Measurements from ENCODE around the gene CSN2. TPM values are rescaled to one million over a fixed set of nuclear protein-coding genes. Genes with fewer than 3 reads are reported as not detected.

CSN2 gene
- total RNA-seq, 2 experiments from 2014 or later = not detected

DNA sequence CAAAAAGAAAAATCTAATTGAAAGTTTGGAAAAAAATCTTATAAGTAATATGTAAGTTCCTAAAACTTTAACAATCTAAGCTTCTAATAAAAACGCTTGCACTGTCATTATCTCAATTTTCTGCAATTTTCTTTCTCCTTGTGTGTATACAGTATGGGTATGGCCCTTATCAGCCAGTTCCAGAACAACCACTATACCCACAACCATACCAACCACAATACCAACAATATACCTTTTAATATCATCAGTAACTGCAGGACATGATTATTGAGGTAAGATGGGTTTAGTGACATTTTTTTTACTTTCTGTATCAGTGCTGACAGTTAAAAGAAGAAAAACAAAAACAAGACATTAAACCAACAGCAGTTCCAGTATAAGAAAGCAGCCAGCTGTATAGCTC lies 35.2 kb upstream of the CSN2 start:
- Histone ChIP-seq H3K36me3 (ENCODE audit: insufficient read depth, low read length) (no peaks in the 10 kb centered on the region), H3K27ac (ENCODE audit: low read depth in 1 of 2, low read length in 2 of 2) (no peak overlapping the region), H3K4me1 (ENCODE audit: insufficient read depth, low read length) (no peaks in the 10 kb centered on the region), H3K4me3 (ENCODE audit: low read length) (no peak overlapping the region), H3K9me3 (ENCODE audit: control insufficient read depth in 1 of 2, insufficient read depth in 1 of 2, low read length in 2 of 2) (no peaks in the 10 kb centered on the region), H3K27me3 (ENCODE audit: control insufficient read depth in 1 of 2, insufficient read depth in 2 of 2, low read length in 2 of 2) (no peaks in the 10 kb centered on the region)
- TF ChIP-seq, protein P1, sequence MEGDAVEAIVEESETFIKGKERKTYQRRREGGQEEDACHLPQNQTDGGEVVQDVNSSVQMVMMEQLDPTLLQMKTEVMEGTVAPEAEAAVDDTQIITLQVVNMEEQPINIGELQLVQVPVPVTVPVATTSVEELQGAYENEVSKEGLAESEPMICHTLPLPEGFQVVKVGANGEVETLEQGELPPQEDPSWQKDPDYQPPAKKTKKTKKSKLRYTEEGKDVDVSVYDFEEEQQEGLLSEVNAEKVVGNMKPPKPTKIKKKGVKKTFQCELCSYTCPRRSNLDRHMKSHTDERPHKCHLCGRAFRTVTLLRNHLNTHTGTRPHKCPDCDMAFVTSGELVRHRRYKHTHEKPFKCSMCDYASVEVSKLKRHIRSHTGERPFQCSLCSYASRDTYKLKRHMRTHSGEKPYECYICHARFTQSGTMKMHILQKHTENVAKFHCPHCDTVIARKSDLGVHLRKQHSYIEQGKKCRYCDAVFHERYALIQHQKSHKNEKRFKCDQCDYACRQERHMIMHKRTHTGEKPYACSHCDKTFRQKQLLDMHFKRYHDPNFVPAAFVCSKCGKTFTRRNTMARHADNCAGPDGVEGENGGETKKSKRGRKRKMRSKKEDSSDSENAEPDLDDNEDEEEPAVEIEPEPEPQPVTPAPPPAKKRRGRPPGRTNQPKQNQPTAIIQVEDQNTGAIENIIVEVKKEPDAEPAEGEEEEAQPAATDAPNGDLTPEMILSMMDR (IDR thresholded peaks at IDR 0.05) = no peak
- Mint-ChIP-seq H3K4me3 (no peak overlapping the region), H3K9me3 (no peaks in the 10 kb centered on the region), H3K36me3 (ENCODE audit: low read depth) (no peaks in the 10 kb centered on the region), H3K27me3 (no peaks in the 10 kb centered on the region), H3K4me1 (ENCODE audit: low read depth) (no peaks in the 10 kb centered on the region), H3K27ac (no peak overlapping the region)
- ChIA-PET CTCF (interaction anchor here (1.4 kb wide), 1 partner anchor 12 kb away, joined by 3 read pairs; no protein-coding TSS in a partner anchor), POLR2A (no interaction called here)
- ATAC-seq (ENCODE audit: poor library complexity) (no peak), DNase-seq (no peak)
- intact Hi-C loops (cut with DNase I, micrococcal nuclease) = no loop called here

GRCh38 chr4:69999420-69999819 lies 33.9 kb upstream of the CSN2 start:
- H3K27me3 ChIP-seq (ENCODE audit: control insufficient read depth in 1 of 2, insufficient read depth in 2 of 2, low read length in 2 of 2) = no peaks in the 10 kb centered on the region
- DNase-seq (no peak), ATAC-seq (ENCODE audit: poor library complexity) (no peak)
- Mint-ChIP-seq H3K9me3 (no peaks in the 10 kb centered on the region), H3K27ac (no peak overlapping the region), H3K4me1 (ENCODE audit: low read depth) (no peaks in the 10 kb centered on the region), H3K4me3 (no peak overlapping the region), H3K36me3 (ENCODE audit: low read depth) (no peaks in the 10 kb centered on the region), H3K27me3 (no peaks in the 10 kb centered on the region)
- CTCF ChIA-PET = interaction anchor here (1.4 kb wide), 1 partner anchor 11 kb away, joined by 3 read pairs; no protein-coding TSS in a partner anchor
- intact Hi-C loops (cut with DNase I, micrococcal nuclease) = no loop called here
- TF ChIP-seq, protein P1 (IDR thresholded peaks at IDR 0.05) = no peak
- POLR2A ChIA-PET = no interaction called here
- H3K36me3 ChIP-seq (ENCODE audit: insufficient read depth, low read length) = no peaks in the 10 kb centered on the region
- H3K4me3 ChIP-seq (ENCODE audit: low read length) = no peak overlapping the region
- H3K27ac ChIP-seq (ENCODE audit: low read depth in 1 of 2, low read length in 2 of 2) = no peak overlapping the region
- no peaks in the 10 kb centered on the region for H3K9me3 ChIP-seq (ENCODE audit: control insufficient read depth in 1 of 2, insufficient read depth in 1 of 2, low read length in 2 of 2)
- H3K4me1 ChIP-seq (ENCODE audit: insufficient read depth, low read length) = no peaks in the 10 kb centered on the region

GRCh38 chr4:69995526-69996016 lies 30.0 kb upstream of the CSN2 start, which contains the start of gene STATH:
TSS of gene STATH (plus strand) at chr4:69995966. CDS start at chr4:69998438, 2,472 bp downstream.
- DNase-seq = no peak
- H3K27me3 Mint-ChIP-seq = no peaks in the 10 kb centered on the region
- H3K4me3 ChIP-seq (ENCODE audit: low read length) = no peak within 1 kb of the TSS
- H3K4me3 Mint-ChIP-seq = no peak within 1 kb of the TSS
- no peaks in the 10 kb centered on the region for H3K9me3 ChIP-seq (ENCODE audit: control insufficient read depth in 1 of 2, insufficient read depth in 1 of 2, low read length in 2 of 2)
- TF ChIP-seq, protein P1 (IDR thresholded peaks at IDR 0.05) = no peak
- intact Hi-C loops (cut with DNase I, micrococcal nuclease) = no loop called here
- ChIA-PET CTCF (no interaction called here), POLR2A (no interaction called here)
- no peaks in the 10 kb centered on the region for H3K36me3 Mint-ChIP-seq (ENCODE audit: low read depth)
- H3K4me1 Mint-ChIP-seq (ENCODE audit: low read depth) = no peaks in the 10 kb centered on the region
- no peak for ATAC-seq (ENCODE audit: poor library complexity)
- no peak within 1 kb of the TSS for H3K27ac ChIP-seq (ENCODE audit: low read depth in 1 of 2, low read length in 2 of 2)
- H3K27me3 ChIP-seq (ENCODE audit: control insufficient read depth in 1 of 2, insufficient read depth in 2 of 2, low read length in 2 of 2) = no peaks in the 10 kb centered on the region
- H3K27ac Mint-ChIP-seq = no peak within 1 kb of the TSS
- H3K36me3 ChIP-seq (ENCODE audit: insufficient read depth, low read length) = no peaks in the 10 kb centered on the region
- H3K9me3 Mint-ChIP-seq = no peaks in the 10 kb centered on the region
- H3K4me1 ChIP-seq (ENCODE audit: insufficient read depth, low read length) = no peaks in the 10 kb centered on the region
